ENCODE measurements around the gene LKAAEAR1. TPM values are rescaled to one million over a fixed set of nuclear protein-coding genes. Genes with fewer than 3 reads are reported as not detected.

The LKAAEAR1 gene
- total RNA-seq, 6 donors from 2014 or later: 1.3 to 7.8 (median 4.9) TPM; not detected in 2

- no peaks in the 10 kb centered on the region for H3K27me3 ChIP-seq
- H3K27ac ChIP-seq: no peak overlapping the region
- H3K4me3 ChIP-seq: no peak overlapping the region
- 90 to 97% methylated on average over 11 to 12 of the region's 12 CpGs for WGBS, 2 donors
- H3K9me3 ChIP-seq: no peaks in the 10 kb centered on the region
- TF ChIP-seq EP300 (IDR thresholded peaks at IDR 0.05) (no peak), POLR2AphosphoS5 (IDR thresholded peaks at IDR 0.05) (no peak), POLR2A (IDR thresholded peaks at IDR 0.05) (no peak)
- TF ChIP-seq, protein P1, sequence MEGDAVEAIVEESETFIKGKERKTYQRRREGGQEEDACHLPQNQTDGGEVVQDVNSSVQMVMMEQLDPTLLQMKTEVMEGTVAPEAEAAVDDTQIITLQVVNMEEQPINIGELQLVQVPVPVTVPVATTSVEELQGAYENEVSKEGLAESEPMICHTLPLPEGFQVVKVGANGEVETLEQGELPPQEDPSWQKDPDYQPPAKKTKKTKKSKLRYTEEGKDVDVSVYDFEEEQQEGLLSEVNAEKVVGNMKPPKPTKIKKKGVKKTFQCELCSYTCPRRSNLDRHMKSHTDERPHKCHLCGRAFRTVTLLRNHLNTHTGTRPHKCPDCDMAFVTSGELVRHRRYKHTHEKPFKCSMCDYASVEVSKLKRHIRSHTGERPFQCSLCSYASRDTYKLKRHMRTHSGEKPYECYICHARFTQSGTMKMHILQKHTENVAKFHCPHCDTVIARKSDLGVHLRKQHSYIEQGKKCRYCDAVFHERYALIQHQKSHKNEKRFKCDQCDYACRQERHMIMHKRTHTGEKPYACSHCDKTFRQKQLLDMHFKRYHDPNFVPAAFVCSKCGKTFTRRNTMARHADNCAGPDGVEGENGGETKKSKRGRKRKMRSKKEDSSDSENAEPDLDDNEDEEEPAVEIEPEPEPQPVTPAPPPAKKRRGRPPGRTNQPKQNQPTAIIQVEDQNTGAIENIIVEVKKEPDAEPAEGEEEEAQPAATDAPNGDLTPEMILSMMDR (IDR thresholded peaks at IDR 0.05): no peak
- peaks cover 12 to 37% (median 21%) of the 10 kb centered on the region in 4 donors for H3K4me1 ChIP-seq
- ATAC-seq (ENCODE audit: low FRiP score in 2 of 2): no peak
- DNase-seq: no peak
- peaks cover 0 to 41% (median 24%) of the 10 kb centered on the region in 4 donors for H3K36me3 ChIP-seq
Observed at GRCh38 chr20:64075556-64075955, 8.6 kb downstream of the LKAAEAR1 start.

DNA sequence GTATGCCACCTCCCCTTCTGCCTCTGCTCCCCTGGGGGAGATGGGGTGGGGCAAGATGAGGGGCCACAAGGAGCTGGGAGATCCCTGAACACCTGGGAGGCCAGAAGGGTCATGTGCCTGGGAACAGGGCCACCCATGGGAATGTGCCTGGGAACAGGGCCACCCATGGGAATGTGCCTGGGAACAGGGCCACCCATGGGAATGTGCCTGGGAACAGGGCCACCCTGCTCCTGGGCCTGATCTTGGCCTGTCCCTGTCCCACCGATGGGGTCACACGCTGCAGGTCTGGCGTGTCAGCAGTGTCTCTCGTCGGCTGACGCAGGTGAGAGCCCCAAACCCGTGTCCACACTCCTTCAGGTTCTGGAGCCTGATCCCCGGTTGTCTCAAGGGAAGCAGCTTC lies 9.2 kb downstream of the LKAAEAR1 start:
- ATAC-seq (ENCODE audit: low FRiP score in 2 of 2) (no peak), DNase-seq (peak in 1 of 2 donors; percentile 28)
- Histone ChIP-seq H3K4me1 (peaks cover 12 to 32% (median 19%) of the 10 kb centered on the region in 4 donors), H3K36me3 (peaks cover 0 to 41% (median 24%) of the 10 kb centered on the region in 4 donors), H3K27me3 (no peaks in the 10 kb centered on the region), H3K4me3 (no peak overlapping the region), H3K9me3 (no peaks in the 10 kb centered on the region), H3K27ac (no peak overlapping the region)
- WGBS, 2 donors: 98 to 100% methylated on average over 8 of the region's 8 CpGs
- TF ChIP-seq POLR2A (IDR thresholded peaks at IDR 0.05): no peak

- H3K9me3 ChIP-seq: no peaks in the 10 kb centered on the region
- no peak for TF ChIP-seq EP300 (IDR thresholded peaks at IDR 0.05)
- no peak for TF ChIP-seq POLR2A (IDR thresholded peaks at IDR 0.05)
- TF ChIP-seq POLR2AphosphoS5 (IDR thresholded peaks at IDR 0.05): no peak
- TF ChIP-seq, protein P1 (IDR thresholded peaks at IDR 0.05): no peak
- peaks cover 11 to 35% (median 19%) of the 10 kb centered on the region in 4 donors for H3K4me1 ChIP-seq
- H3K27ac ChIP-seq: no peak overlapping the region
- no peaks in the 10 kb centered on the region for H3K27me3 ChIP-seq
- no peak overlapping the region for H3K4me3 ChIP-seq
- H3K36me3 ChIP-seq: peaks cover 0 to 41% (median 24%) of the 10 kb centered on the region in 4 donors
- DNase-seq: peak in 1 of 2 donors; percentile 81
- ATAC-seq (ENCODE audit: low FRiP score in 2 of 2): no peak
- 90 to 93% methylated on average over 18 to 28 of the region's 28 CpGs for WGBS, 2 donors
Observed at GRCh38 chr20:64074184-64074789, 9.9 kb downstream of the LKAAEAR1 start.

DNA sequence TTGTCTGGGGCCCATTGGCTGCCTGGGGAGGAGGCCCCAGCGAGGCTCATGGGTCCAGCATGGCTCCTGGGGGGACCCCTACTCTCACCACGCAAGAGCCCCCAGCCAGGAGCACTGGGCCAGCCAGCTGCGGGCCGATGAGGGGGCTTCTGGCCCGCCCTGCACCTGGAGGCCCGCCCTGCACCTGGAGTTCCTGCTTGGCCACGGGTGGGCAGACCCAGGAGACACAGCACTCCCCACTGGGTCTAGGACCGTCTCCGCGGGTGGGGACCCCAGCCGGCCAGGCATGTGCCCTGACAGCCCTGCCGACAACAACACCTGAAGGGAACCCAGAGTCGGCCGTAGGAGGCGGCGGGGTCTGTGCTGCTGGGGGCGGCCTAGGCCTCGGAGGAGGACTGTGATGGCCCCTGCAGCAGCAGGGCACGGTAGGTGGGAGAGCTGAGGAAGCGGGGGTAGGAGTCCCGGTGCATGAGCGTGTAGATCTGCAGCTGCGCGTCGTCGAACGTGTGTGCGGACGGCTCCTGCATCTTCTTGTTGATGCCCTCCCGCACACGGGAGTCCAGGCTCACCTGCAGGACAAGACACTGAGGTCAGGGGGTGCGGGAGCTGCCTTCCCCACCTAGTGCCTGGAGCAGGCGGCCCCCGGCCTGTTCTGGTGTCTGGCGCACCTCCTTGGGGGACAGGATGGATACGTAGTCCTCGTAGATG lies 10.6 kb downstream of the LKAAEAR1 start:
- peak in 1 of 2 donors; percentile 82 for DNase-seq
- peaks cover 0 to 41% (median 24%) of the 10 kb centered on the region in 4 donors for H3K36me3 ChIP-seq

More for the DNA sequence above, 10.6 kb downstream of the LKAAEAR1 start:
- Histone ChIP-seq H3K4me3 (no peak overlapping the region), H3K4me1 (peaks cover 4 to 28% (median 13%) of the 10 kb centered on the region in 4 donors), H3K27ac (no peak overlapping the region), H3K27me3 (no peaks in the 10 kb centered on the region), H3K9me3 (no peaks in the 10 kb centered on the region)
- 94 to 97% methylated on average over 19 to 35 of the region's 37 CpGs for WGBS, 2 donors
- no peak for ATAC-seq (ENCODE audit: low FRiP score in 2 of 2)
- TF ChIP-seq, protein P1 (IDR thresholded peaks at IDR 0.05): no peak
- TF ChIP-seq EP300 (IDR thresholded peaks at IDR 0.05): no peak
- no peak for TF ChIP-seq POLR2A (IDR thresholded peaks at IDR 0.05)
- TF ChIP-seq POLR2AphosphoS5 (IDR thresholded peaks at IDR 0.05): no peak
